ENCODE results near the gene PNPLA5.
"Not testable (repeated sequence)": the region's sequence is repeated elsewhere in the genome, so short reads cannot be mapped to it uniquely, and the experiment has no call there.

The PNPLA5 gene

GRCh38 chr22:43879901-43880540 is 11.8 kb downstream of the PNPLA5 start:
- DNase-seq = no peak

DNA sequence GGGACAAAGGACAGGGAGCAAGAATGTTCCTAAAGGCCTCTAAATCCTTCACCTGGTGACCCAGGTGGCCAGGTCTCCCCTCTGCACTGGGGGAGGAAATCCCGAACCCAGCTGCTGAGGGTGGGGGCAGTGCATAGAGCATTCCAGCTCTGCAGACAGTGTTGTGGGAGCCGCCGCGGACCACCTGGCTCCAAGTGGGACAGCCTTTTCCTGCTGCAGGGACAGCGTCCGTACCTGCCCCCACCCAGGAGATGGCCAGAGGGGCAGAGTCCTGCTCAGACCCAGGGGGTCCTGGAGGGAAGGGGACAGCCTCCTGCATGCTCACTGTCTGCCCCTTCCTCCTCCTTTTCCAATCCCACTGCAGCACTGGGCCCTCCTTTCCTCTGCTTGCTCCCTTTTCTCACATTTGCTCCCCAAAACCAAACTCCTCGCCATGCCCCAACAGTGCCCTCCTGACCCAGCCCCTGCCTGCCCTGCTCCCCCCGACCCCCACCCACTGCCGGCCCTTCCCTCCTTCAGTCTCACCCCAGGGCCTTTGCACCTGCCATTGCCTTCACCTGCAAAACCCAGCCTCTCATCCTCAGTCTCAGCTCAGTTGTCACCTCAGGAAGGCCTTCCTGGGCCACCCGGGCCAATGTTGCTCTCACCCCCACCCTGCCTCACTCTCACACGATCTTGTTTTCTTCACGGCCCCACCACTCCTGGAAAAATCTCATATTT is 12.8 kb downstream of the PNPLA5 start:
- DNase-seq = no peak

DNA sequence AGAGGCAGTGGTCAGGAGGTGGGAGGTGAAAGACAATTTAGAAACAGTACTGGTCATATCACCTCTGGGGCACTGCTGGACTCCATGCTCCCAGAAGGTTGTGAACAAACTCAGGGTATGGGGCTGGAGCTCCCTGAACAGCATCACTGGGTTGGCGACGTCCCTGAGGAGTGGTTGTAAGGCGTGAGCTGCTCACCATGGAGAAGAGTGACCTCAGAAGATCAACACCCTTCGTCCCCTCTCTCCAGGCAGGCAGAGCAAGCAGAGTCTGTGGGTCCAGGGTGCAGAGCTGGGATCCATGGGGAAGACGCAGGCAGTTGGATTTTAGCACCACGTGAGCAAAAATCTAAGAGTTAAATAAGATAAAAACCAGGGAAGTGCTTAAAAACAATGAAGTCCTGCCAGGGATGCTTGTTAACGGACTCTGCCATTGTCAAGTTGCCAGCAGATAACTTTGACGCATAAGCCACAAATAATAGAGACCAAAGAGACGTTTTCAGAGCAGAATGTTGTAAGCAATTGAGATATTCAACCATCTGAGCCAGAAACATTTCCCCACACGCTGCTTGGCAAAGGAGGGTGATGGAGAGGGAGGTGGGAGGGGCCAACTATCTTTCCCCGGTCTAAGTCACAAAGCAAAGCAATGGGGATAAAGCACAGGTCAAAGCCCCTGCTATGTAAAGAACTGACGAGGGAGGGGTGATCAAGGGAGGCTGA is 13.6 kb downstream of the PNPLA5 start:
- no peak for DNase-seq

DNA sequence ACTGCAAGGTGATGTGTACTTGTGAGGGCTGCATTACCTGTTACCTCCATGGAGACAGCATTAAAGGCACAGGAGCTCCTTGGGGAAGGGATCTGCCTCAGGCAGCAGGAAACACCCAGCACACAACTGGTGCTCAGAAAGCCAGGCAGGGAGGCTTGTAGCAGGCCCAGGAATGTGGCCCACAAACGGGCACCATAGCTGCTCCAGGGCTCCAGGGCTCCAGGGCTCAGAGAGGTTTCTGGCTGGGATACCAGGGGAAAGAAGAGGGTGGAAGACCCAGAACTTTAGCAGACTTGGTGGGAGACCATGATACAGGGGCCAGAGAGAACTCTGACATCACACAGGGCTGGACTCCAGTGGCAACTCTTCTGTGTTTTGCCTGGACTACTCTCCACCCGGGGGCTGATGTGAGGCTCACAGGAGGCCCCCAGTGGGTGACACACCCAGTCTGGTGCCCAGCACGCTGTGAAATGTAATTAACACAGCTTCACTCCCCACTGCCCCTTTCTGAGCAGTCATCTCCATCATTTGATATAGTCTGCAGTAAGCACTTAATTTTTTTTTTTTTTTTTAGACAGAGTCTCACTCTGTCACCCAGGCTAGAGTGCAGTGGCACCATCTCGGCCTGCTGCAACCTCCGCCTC is 14.8 kb downstream of the PNPLA5 start:
- DNase-seq = no peak

DNA sequence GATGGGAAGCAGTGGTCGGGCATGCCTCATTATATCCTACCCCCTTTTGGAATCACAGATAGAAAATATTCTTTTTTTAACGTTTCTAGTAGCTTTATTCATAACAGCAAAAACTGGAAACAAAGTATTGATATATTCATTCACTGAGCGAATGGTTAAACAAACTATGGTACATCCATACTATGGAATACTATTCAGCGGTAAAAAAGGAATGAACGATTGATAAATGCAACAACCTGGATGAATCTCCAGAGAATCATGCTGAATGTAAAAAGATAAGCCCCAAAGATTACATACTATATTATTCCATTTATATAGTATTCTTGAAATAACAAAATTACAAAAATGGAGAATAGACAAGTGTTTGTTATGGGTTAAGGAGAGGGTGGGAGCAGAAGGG is 22.0 kb downstream of the PNPLA5 start:
- DNase-seq = no peak

GRCh38 chr22:43869001-43869400 is 22.8 kb downstream of the PNPLA5 start:
- DNase-seq = not testable (repeated sequence)

- DNase-seq = no peak
Observed at GRCh38 chr22:43867839-43868635, 23.8 kb downstream of the PNPLA5 start.

DNA sequence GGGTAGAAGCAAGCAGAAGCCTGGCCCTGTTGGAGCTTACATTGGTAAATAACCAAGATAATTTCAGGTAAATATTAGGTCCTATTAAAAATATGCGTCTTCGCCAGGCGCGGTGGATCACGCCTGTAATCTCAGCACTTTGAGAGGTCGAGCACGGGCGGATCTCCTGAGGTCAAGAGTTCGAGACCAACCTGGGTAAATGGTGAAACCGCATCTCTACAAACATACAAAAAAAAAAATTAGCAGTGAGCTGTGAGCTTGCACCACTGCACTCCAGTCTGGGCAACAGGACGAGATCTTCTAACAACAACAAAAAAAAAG is 29.0 kb downstream of the PNPLA5 start:
- no peak for DNase-seq

DNA sequence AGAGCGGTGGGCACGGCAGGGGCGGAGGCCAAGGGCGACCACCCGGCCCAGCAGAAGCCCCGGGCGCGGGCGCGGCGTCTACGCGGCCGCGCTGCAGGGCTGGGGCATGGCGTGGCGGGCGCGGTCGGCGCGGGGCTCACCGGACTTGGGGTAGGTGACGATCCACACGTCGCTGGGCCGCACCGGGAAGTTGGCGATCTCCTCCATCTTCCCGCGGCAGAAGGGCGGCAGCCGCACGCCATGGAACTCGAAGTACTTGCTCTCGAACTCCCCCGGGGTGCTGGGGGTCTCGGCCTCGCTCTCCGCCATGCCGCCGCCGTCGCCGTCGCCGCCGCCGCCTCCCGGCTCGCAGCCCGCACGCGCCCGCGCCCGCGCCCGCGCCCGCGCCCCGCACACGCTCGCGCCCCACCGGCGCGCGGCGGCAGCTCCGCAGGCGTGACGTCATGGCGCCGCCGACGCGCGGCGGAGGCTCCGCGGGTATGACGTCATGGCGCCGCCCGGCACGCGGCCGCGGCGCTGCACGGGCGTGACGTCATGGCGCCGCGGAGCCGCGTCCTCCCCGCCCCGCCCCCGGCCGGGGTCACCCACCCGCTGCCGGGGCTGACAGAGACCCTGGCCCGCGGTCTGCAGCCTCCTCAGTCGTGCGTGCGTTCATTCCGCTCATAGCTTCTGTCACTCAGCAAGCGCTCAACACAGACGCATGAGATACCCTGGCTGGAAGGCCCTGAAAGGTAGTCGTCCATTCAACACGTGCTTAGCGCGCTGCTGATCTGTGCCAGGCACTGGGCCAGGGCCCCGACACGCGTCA is 29.5 kb downstream of the PNPLA5 start, which contains the start of gene SULT4A1:
SULT4A1 (minus strand) TSS at position 440 of the 808 bp plus-strand sequence; CDS start at position 309, 131 bp downstream.
- DNase-seq = no peak

DNA sequence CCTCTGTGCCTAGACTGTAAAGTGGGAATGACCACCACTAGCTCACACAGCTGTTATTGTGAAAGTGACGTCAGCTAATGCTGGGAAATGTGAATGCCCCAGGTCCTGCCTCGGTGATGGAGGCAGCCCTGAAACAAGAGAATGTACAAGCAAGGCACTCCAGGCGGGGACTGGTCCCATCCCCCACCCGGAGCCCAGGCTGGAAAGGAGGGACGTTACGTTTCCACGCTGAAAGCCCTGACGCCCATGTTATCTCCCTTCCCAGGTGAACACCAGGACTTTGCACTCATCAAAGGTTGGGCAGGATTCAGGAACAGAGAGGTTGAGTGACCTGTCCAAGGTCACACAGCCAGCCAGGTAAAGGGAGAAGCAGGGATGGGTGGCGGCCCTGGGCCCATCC is 30.3 kb downstream of the PNPLA5 start:
- no peak for DNase-seq

DNA sequence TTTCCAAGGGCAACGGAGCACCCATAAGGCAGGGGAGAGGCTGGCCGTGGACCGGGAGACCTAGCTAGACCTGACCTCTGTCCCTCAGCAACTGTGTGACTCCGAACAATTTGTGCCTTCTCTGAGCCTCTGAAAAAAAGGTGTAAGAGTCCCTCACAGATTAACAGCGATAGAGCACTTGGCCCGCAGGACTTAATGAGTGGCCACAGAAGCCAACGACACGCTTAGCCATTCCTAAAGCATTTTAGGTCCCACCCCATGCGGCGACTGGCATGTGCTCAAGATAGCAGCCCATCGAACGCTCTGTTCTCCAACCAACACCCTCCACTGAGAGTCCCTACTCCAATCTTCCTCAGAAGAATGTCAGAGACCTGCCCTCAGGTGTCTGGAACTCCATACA is 31.0 kb downstream of the PNPLA5 start:
- no peak for DNase-seq

GRCh38 chr22:43860126-43860525 is 31.7 kb downstream of the PNPLA5 start:
- no peak for DNase-seq

- no peak for DNase-seq
Observed at GRCh38 chr22:43859621-43860020, 32.2 kb downstream of the PNPLA5 start.

GRCh38 chr22:43859176-43859575 is 32.6 kb downstream of the PNPLA5 start:
- no peak for DNase-seq

- DNase-seq = no peak
Observed at GRCh38 chr22:43858156-43858895, 33.5 kb downstream of the PNPLA5 start.

DNA sequence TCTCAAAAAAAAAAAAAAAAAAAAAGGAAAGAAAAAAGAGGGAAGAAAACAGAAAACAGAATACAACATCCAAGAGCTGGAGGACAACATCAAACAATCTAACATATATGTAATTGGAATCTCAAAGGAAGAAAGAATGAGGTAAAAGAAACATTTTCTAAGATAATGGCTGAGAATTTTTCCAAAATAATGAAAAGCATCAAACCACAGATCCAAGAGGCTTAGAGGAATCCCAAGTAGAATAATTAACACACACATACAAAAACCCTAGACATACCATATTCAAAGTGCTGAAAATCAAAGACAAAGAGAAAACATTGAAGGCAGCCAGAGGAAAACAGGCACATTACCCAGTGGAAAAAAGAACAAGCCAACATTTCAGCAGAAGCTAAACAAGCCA is 34.4 kb downstream of the PNPLA5 start:
- no peak for DNase-seq

- DNase-seq = no peak
Observed at GRCh38 chr22:43855431-43855830, 36.4 kb downstream of the PNPLA5 start.

DNA sequence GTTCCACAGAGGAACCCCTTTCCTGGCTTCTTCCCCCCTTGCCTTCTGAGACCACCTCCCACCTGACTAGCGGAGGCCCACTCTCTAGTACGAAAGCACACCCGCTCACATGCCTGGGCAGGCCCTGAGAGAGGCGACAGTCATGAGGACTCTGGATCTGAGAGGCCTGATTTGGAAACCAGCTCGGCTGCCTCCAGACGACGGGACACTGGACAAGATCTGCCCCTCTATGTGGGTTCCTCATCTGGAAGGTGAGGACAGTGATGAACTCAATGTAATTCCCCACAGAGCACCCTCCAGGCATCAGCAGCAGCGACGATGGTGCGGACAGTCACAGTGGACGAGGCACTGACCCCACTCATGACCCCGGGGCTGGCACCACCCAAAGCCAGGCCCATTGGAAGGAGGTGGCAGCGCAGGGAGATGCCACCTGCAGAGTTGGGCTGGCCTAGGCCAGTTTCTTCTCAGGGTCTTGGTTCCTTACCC is 37.0 kb downstream of the PNPLA5 start:
- no peak for DNase-seq

GRCh38 chr22:43854121-43854785 is 37.6 kb downstream of the PNPLA5 start:
- DNase-seq = no peak

GRCh38 chr22:43853328-43853931 is 38.4 kb downstream of the PNPLA5 start:
- no peak for DNase-seq

Measured in CD4-positive, alpha-beta T cell treated with Interleukin-4 for 1 hour (primary cell).